Measurements from ENCODE around the gene ABCA2.

DNA sequence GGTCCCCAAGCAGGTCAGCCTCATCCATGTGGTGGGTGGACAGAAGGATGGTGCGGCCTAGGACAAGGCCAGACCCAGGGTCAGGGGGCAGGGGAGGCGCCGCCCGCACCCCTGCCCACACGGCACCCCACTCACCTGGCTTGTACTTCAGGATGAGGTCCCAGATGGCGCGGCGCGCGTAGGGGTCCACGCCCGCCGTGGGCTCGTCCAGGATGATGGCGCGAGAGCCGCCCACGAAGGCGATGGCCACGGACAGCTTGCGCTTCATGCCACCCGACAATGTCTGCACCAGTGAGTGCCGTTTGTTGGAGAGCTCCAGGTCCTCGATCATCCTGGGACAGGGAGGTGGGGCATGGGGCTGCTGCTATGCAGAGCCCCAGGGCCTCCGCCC lies 12.5 kb downstream of the ABCA2 start:
- TF ChIP-seq FOXM1 (IDR thresholded peaks at IDR 0.05; ENCODE audit: borderline replicate concordance): no peak
- no peak for TF ChIP-seq PKNOX1 (IDR thresholded peaks at IDR 0.05)
- no peak for TF ChIP-seq SP1 (IDR thresholded peaks at IDR 0.05)
- TF ChIP-seq HDGF (IDR thresholded peaks at IDR 0.05; ENCODE audit: borderline replicate concordance): no peak
- TF ChIP-seq ZNF384 (IDR thresholded peaks at IDR 0.05): no peak
